Measurements from ENCODE around the gene ARHGEF25. TPM values are rescaled to one million over a fixed set of nuclear protein-coding genes. Genes with fewer than 3 reads are reported as not detected.
"Not testable (repeated sequence)": the region's sequence is repeated elsewhere in the genome, so short reads cannot be mapped to it uniquely, and the experiment has no call there.

ARHGEF25 gene
- total and polyA plus RNA-seq, 2 donors from 2014 or later: 10.9 to 15.0 TPM

GRCh38 chr12:57616383-57617101 is 5.3 kb downstream of the ARHGEF25 start:
- no peak for FAIRE-seq
- Histone ChIP-seq H3K4me1 (ENCODE audit: control insufficient read depth in 2 of 3, insufficient read depth in 2 of 3, low read depth in 1 of 3, low read length in 3 of 3) (peaks cover 0 to 10% (median 4%) of the 10 kb centered on the region in 3 donors), H3K27me3 (ENCODE audit: control insufficient read depth, insufficient read depth, low read length) (peaks cover 18% of the 10 kb centered on the region), H3K9me3 (ENCODE audit: control insufficient read depth in 2 of 3, insufficient read depth in 1 of 3, low read length in 3 of 3) (no peaks in the 10 kb centered on the region), H3K4me3 (ENCODE audit: low read length in 3 of 3) (no peak overlapping the region), H3K27ac (ENCODE audit: low read depth in 2 of 2, low read length in 2 of 2) (no peak overlapping the region), H3K36me3 (ENCODE audit: control insufficient read depth in 2 of 3, insufficient read depth in 3 of 3, low read length in 3 of 3) (no peaks in the 10 kb centered on the region), H3K9ac (ENCODE audit: low read length in 3 of 3) (no peak overlapping the region)
- peak in 2 of 5 donors; percentile 23 to 67 for DNase-seq
- TF ChIP-seq CTCF (IDR thresholded peaks at IDR 0.05; ENCODE audit: borderline replicate concordance, extremely low read depth, insufficient read depth): no peak
- intact Hi-C loops (cut with DNase I): no loop called here

GRCh38 chr12:57617942-57618341 is 6.7 kb downstream of the ARHGEF25 start:
- no peak for TF ChIP-seq CTCF (IDR thresholded peaks at IDR 0.05; ENCODE audit: borderline replicate concordance, extremely low read depth, insufficient read depth)
- peaks cover 27% of the 10 kb centered on the region for H3K27me3 ChIP-seq (ENCODE audit: control insufficient read depth, insufficient read depth, low read length)
- no peaks in the 10 kb centered on the region for H3K36me3 ChIP-seq (ENCODE audit: control insufficient read depth in 2 of 3, insufficient read depth in 3 of 3, low read length in 3 of 3)
- FAIRE-seq (no peak), DNase-seq (peak in 2 of 5 donors; percentile 18 to 34)
- no peak overlapping the region for H3K4me3 ChIP-seq (ENCODE audit: low read length in 3 of 3)
- no peak overlapping the region for H3K9ac ChIP-seq (ENCODE audit: low read length in 3 of 3)
- no peak overlapping the region for H3K27ac ChIP-seq (ENCODE audit: low read depth in 2 of 2, low read length in 2 of 2)
- no peaks in the 10 kb centered on the region for H3K9me3 ChIP-seq (ENCODE audit: control insufficient read depth in 2 of 3, insufficient read depth in 1 of 3, low read length in 3 of 3)
- peaks cover 0 to 16% (median 5%) of the 10 kb centered on the region in 3 donors for H3K4me1 ChIP-seq (ENCODE audit: control insufficient read depth in 2 of 3, insufficient read depth in 2 of 3, low read depth in 1 of 3, low read length in 3 of 3)
- intact Hi-C loops (cut with DNase I): no loop called here

GRCh38 chr12:57618431-57618830 is 7.2 kb downstream of the ARHGEF25 start:
- Histone ChIP-seq H3K4me1 (ENCODE audit: control insufficient read depth in 2 of 3, insufficient read depth in 2 of 3, low read depth in 1 of 3, low read length in 3 of 3) (peaks cover 0 to 16% (median 5%) of the 10 kb centered on the region in 3 donors), H3K27me3 (ENCODE audit: control insufficient read depth, insufficient read depth, low read length) (peaks cover 27% of the 10 kb centered on the region)
- intact Hi-C loops (cut with DNase I); DNase-seq; FAIRE-seq; H3K27ac ChIP-seq (ENCODE audit: low read depth in 2 of 2, low read length in 2 of 2); H3K9me3 ChIP-seq (ENCODE audit: control insufficient read depth in 2 of 3, insufficient read depth in 1 of 3, low read length in 3 of 3); H3K4me3 ChIP-seq (ENCODE audit: low read length in 3 of 3); H3K36me3 ChIP-seq (ENCODE audit: control insufficient read depth in 2 of 3, insufficient read depth in 3 of 3, low read length in 3 of 3); H3K9ac ChIP-seq (ENCODE audit: low read length in 3 of 3): not testable (repeated sequence)

GRCh38 chr12:57618966-57619433 is 7.8 kb downstream of the ARHGEF25 start:
- Histone ChIP-seq H3K36me3 (ENCODE audit: control insufficient read depth in 2 of 3, insufficient read depth in 3 of 3, low read length in 3 of 3) (no peaks in the 10 kb centered on the region), H3K4me1 (ENCODE audit: control insufficient read depth in 2 of 3, insufficient read depth in 2 of 3, low read depth in 1 of 3, low read length in 3 of 3) (peaks cover 0 to 16% (median 5%) of the 10 kb centered on the region in 3 donors), H3K27ac (ENCODE audit: low read depth in 2 of 2, low read length in 2 of 2) (no peak overlapping the region), H3K27me3 (ENCODE audit: control insufficient read depth, insufficient read depth, low read length) (peaks cover 30% of the 10 kb centered on the region), H3K9me3 (ENCODE audit: control insufficient read depth in 2 of 3, insufficient read depth in 1 of 3, low read length in 3 of 3) (no peaks in the 10 kb centered on the region), H3K4me3 (ENCODE audit: low read length in 3 of 3) (no peak overlapping the region), H3K9ac (ENCODE audit: low read length in 3 of 3) (no peak overlapping the region)
- intact Hi-C loops (cut with DNase I): no loop called here
- FAIRE-seq: no peak
- DNase-seq: no peak
- TF ChIP-seq CTCF (IDR thresholded peaks at IDR 0.05; ENCODE audit: borderline replicate concordance, extremely low read depth, insufficient read depth): no peak

Data from kidney (tissue), 14 donors.